Cerebellar nuclear complex (tissue), 1 donor: ENCODE data around the gene HARBI1.

Experiments
- DNase-seq, 2 experiments: peaks; one replicate each; lab custom pipeline; 2025; lab: John Stamatoyannopoulos, UW

The HARBI1 gene

GRCh38 chr11:46554213-46555147, 62.5 kb downstream of the HARBI1 start:
- no peak for DNase-seq

- no peak for DNase-seq
Observed at GRCh38 chr11:46553814-46554212, 63.2 kb downstream of the HARBI1 start.
